ENCODE results near the gene FLCN.

The FLCN gene

GRCh38 chr17:17203173-17203730 is 33.7 kb downstream of the FLCN start:
- no peak overlapping the region for H3K4me3 ChIP-seq (ENCODE audit: low read depth in 1 of 2, low read length in 2 of 2)
- H3K4me1 ChIP-seq (ENCODE audit: insufficient read depth, low read length), result peaks cover 32% of the 10 kb centered on the region
- peaks cover 9% of the 10 kb centered on the region for H3K36me3 ChIP-seq (ENCODE audit: insufficient read depth, low read length)
- peaks cover 8% of the 10 kb centered on the region; the same call in 1 of the 2 replicates for H3K79me2 ChIP-seq (ENCODE audit: insufficient read depth, low read length)
- no peak for DNase-seq
- no peaks in the 10 kb centered on the region for H3K9me3 ChIP-seq (ENCODE audit: insufficient read depth, low read length, severe bottlenecking)
- H3K4me2 ChIP-seq (ENCODE audit: insufficient read depth, low read length), result no peak overlapping the region
- ATAC-seq (ENCODE audit: insufficient read depth, low read depth), result no peak
- H3K27ac ChIP-seq (ENCODE audit: low read length), result no peak overlapping the region
- no peak for TF ChIP-seq CTCF (IDR thresholded peaks at IDR 0.05; ENCODE audit: borderline replicate concordance, extremely low read depth, low read length, poor library complexity, severe bottlenecking)
- TF ChIP-seq EZH2 (IDR thresholded peaks at IDR 0.05; ENCODE audit: borderline replicate concordance, low read depth, low read length, severe bottlenecking), result no peak
- H3K9ac ChIP-seq (ENCODE audit: low read depth, low read length), result no peak overlapping the region
- H4K20me1 ChIP-seq (ENCODE audit: insufficient read depth, low read length), result peaks cover 26% of the 10 kb centered on the region; the same call in 1 of the 2 replicates
- no peak overlapping the region for H2AFZ ChIP-seq (ENCODE audit: low read depth, low read length)
- H3K27me3 ChIP-seq (ENCODE audit: insufficient read depth, low read length, poor library complexity), result no peaks in the 10 kb centered on the region

GRCh38 chr17:17201907-17202306 is 35.1 kb downstream of the FLCN start:
- Histone ChIP-seq H3K27ac (ENCODE audit: low read length) (no peak overlapping the region), H3K4me1 (ENCODE audit: insufficient read depth, low read length) (peaks cover 31% of the 10 kb centered on the region), H3K9me3 (ENCODE audit: insufficient read depth, low read length, severe bottlenecking) (no peaks in the 10 kb centered on the region), H3K4me3 (ENCODE audit: low read depth in 1 of 2, low read length in 2 of 2) (no peak overlapping the region), H3K9ac (ENCODE audit: low read depth, low read length) (no peak overlapping the region), H3K27me3 (ENCODE audit: insufficient read depth, low read length, poor library complexity) (no peaks in the 10 kb centered on the region), H3K79me2 (ENCODE audit: insufficient read depth, low read length) (peaks cover 8% of the 10 kb centered on the region; the same call in 1 of the 2 replicates), H3K4me2 (ENCODE audit: insufficient read depth, low read length) (no peak overlapping the region), H2AFZ (ENCODE audit: low read depth, low read length) (no peak overlapping the region), H3K36me3 (ENCODE audit: insufficient read depth, low read length) (peaks cover 9% of the 10 kb centered on the region), H4K20me1 (ENCODE audit: insufficient read depth, low read length) (peaks cover 26% of the 10 kb centered on the region; the same call in 1 of the 2 replicates)
- DNase-seq (no peak), ATAC-seq (ENCODE audit: insufficient read depth, low read depth) (no peak)
- TF ChIP-seq EZH2 (IDR thresholded peaks at IDR 0.05; ENCODE audit: borderline replicate concordance, low read depth, low read length, severe bottlenecking) (no peak), CTCF (IDR thresholded peaks at IDR 0.05; ENCODE audit: borderline replicate concordance, extremely low read depth, low read length, poor library complexity, severe bottlenecking) (no peak)

- Histone ChIP-seq H3K79me2 (ENCODE audit: insufficient read depth, low read length) (peaks cover 8% of the 10 kb centered on the region; the same call in 1 of the 2 replicates), H3K9me3 (ENCODE audit: insufficient read depth, low read length, severe bottlenecking) (no peaks in the 10 kb centered on the region), H3K4me1 (ENCODE audit: insufficient read depth, low read length) (peaks cover 25% of the 10 kb centered on the region), H3K27me3 (ENCODE audit: insufficient read depth, low read length, poor library complexity) (no peaks in the 10 kb centered on the region), H4K20me1 (ENCODE audit: insufficient read depth, low read length) (peaks cover 22% of the 10 kb centered on the region; the same call in 1 of the 2 replicates), H3K9ac (ENCODE audit: low read depth, low read length) (no peak overlapping the region), H3K4me3 (ENCODE audit: low read depth in 1 of 2, low read length in 2 of 2) (no peak overlapping the region), H3K4me2 (ENCODE audit: insufficient read depth, low read length) (no peak overlapping the region), H3K36me3 (ENCODE audit: insufficient read depth, low read length) (peaks cover 9% of the 10 kb centered on the region), H3K27ac (ENCODE audit: low read length) (no peak overlapping the region), H2AFZ (ENCODE audit: low read depth, low read length) (no peak overlapping the region)
- DNase-seq, result no peak
- ATAC-seq (ENCODE audit: insufficient read depth, low read depth), result no peak
- TF ChIP-seq CTCF (IDR thresholded peaks at IDR 0.05; ENCODE audit: borderline replicate concordance, extremely low read depth, low read length, poor library complexity, severe bottlenecking), result no peak
- no peak for TF ChIP-seq EZH2 (IDR thresholded peaks at IDR 0.05; ENCODE audit: borderline replicate concordance, low read depth, low read length, severe bottlenecking)
These were observed 35.7 kb downstream of the FLCN start for GRCh38 chr17:17201271-17201670.

Measured in DND-41 (cell line).